NCI-H1436 treated with DMSO at 0.1 percent for 48 hours (cell line): ENCODE results near the gene OAT.

Experiments used
- DNase-seq: peaks from one replicate; lab custom pipeline; 2025; lab: John Stamatoyannopoulos, UW

Gene OAT

DNA sequence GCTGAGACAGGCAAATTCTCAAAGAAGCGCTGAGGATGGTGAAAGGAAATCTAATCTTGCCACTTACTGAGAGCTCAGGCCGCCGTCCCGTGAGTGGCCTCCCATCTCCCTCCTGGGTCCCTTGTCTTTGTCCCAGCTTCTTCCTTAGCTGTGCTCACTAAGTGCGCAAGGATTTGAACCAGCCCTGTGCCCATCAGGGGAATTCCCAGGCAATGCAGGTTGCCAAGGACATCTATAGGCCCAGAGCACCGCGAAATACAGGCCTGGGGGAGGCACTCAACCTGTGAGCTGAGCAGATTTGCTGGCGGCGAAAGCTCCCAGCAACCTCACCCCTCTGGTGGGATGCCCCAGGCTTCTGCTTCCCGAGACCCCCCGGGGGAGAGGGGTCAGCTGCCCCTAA, 64.8 kb downstream of the OAT start:
- no peak for DNase-seq

DNA sequence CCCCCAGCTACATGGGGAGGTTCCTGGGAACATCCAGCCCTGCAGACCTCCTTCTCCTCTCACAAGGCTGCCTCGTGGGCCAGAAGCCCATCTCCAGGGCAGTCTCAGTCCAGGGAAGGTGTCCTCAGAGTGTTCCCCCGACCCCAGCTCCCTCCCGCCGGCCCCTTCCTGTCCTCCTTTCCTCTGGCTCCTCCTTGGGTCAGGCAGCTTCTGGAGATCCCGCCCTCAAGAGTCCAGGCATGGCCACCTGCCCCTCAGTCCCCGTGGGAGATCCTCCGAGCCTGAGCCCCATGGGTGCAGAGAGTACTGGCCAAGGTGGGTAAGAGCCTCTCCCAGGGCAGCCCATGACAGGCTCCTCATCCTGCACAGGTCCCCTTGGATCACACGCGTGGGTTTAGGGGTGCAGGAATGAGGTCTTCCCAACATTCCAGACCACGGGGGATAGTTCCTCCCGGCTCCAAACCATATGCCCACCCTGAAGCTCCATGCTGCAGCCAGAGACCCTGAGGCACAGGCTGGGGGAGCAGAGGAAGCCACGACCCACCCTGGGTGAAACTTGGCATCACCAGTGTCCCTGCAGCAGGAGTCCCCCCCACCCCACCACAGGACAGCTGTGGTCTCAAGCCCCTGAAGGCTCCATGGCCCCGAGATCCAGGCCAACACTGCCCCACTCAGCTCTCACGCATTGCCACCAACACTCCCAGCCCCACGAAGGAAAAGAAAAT, 65.5 kb downstream of the OAT start:
- DNase-seq = no peak

DNA sequence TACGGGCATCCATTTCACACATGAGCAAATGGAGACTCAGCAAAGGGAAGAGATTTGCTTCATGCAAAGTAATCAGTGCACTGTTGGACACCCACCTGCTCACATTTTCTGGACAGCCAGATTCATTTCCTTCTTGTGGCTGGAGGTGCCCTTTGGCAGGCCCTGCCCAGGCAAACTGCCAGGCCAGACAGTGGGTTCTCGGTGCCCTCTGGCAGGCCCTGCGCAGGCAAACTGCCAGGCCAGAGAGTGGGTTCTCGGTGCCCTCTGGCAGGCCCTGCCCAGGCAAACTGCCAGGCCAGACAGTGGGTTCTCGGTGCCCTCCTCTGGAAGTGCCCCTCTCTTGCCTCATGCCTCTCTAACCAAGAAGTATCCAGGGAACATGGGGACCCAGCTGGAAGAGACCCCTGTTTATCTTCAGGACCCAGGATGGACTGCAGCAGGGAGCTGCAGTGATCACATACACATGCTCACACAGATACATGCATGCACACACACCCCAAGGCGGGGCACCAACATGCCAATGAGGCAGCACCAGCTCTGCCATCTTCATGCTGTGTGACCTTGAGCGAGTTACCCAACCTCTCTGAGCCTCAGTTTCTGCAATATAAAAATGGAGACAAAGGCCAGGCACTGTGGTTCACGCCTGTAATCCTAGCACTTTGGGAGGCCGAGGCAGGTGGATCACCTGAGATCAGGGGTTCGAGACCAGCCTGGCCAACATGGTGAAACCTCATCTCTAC, 67.1 kb downstream of the OAT start:
- DNase-seq = no peak

DNA sequence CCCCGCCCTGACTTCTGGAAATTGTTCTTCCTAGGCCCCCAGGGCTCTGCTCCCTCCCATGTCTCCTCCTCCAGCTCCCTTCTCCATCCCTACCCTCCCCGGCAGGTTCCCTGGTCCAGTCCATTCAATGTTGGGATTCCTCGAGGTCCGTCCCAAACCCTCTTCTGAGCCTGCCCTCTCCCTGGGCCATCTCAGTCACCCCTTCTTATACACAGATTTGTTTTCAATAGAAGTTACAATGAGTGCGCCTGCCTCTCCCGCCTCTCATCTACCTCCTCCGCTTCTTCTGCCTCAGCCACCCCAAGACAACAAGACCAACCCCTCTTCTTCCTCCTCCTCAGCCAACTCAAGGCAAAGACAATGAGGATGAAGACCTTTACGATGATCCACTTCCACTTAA, 67.9 kb downstream of the OAT start:
- DNase-seq = no peak

DNA sequence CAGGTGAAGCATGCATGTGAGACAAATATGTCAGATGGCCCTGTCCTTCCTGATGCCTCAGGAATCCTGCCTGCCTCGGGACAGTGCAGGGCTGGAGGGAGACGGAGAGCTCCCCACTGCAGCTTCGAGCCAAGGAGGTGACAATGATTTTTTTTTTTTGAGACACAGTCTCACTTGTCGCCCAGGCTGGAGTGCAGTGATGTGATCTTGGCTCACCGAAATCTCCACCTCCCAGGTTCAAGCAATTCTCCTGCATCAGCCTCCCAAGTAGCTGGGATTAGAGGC, 68.8 kb downstream of the OAT start:
- DNase-seq = no peak

DNA sequence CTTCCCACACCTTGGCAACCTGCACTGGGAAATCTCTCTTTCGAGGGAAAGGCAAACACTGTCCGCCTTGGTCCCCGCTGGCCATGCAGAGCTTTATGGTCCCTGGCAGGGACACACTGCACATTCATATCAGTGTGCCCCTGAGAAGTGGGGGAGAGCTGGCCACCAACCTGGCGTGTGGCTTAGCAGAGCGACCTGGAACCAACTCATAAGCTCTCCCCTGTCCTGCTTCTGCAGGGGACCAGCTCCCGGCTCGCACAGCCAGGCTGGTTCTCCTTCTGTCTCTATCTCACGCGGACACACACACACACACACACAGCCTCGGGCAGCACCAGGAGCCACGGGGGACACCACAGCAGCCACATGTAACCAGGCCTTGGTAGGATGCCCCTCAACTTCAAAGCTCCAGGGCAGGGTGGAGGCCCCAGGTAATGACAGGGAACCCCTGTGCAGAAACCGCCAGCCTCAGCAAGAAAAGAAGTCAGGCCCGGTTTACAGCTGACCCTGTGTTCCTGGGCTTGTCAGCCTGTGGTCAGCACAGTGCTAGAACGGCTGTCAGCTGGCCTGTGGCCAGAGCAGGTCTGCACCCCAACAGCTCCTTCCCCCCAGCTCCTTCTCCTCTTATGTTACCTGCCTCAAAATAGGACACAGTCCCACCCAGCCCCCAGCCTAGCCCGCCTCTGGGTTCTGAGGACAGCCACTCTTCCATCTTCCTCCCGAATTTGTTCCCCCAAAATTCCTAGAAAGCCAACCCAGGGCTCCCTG, 69.3 kb downstream of the OAT start:
- DNase-seq = no peak

DNA sequence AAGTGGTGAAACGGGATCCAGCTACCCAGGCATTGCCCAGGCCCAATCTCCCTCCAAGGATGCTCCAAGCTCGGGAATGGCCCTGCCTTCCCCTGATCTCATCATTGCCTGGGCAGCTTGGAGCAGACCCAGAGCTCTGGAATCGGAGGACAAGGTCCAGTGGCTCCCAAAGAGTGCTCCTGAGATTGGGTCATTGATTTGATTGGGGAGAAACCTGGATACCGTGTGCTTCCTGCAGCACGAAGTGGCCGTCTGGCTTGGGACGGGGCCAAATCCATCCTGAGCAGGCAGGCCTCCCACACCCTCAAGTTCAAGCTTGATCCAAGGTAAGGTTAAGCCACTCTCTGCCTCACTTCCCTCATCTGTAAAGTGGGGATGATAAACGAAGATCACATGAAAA, 69.9 kb downstream of the OAT start:
- no peak for DNase-seq

DNA sequence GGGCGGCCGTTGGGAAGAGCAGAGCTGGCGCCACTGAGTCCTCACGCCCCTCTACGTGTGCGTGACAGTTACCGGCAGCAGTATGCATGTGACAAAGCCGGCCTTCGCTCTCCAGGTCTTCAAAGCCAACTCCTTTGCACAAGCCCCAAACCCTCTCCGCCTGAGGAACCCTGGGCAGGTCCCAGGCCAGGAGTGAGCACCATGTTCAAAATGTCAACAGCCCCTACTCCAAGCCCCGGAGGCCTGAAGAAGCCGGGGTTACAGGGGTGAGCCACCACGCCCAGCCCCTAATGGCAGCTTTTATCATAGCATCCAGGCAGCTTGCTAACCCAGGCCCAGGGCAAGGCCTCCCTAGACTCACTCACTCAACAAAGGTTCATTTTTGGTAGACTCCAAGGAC, 70.8 kb downstream of the OAT start:
- no peak for DNase-seq
